ENCODE results near the gene CEND1. TPM values are rescaled to one million over a fixed set of nuclear protein-coding genes. Genes with fewer than 3 reads are reported as not detected.

The CEND1 gene
- total and polyA plus RNA-seq, 2 of the 13 experiments (the other 11 are each of a cell fraction or from before 2014, with no cell fraction given) = not detected

DNA sequence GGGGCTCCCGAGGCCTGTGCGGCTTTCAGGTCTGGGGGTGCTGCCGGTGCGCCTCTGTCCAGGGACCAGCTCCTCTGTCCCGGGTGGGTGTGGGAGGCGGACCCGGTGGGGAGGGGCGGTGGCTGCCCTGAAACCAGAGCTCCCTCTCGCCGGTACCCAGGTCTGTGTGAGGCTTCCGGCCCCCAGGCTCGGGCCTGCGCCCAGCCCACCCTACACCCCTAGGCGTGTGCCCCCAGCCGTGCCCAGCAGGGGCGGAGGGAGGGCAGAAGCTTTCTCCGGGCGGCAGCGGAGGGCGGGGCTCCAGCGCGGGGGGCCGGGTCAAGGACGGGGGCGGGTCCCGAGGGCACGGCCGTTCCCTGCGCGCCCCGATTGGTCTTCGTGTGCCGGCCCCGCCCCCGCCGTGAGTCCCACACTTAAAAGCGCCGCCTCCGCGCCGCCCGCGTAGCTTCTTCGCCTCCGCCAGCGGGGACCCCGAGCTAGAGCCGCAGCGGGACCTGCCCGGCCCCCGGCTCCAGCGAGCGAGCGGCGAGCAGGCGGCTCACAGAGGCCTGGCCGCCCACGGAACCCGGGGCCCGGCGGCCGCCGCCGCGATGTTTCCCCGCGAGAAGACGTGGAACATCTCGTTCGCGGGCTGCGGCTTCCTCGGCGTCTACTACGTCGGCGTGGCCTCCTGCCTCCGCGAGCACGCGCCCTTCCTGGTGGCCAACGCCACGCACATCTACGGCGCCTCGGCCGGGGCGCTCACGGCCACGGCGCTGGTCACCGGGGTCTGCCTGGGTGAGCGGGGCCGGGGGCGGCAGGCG, 29.4 kb upstream of the CEND1 start (continued):
- TF ChIP-seq, protein P1, sequence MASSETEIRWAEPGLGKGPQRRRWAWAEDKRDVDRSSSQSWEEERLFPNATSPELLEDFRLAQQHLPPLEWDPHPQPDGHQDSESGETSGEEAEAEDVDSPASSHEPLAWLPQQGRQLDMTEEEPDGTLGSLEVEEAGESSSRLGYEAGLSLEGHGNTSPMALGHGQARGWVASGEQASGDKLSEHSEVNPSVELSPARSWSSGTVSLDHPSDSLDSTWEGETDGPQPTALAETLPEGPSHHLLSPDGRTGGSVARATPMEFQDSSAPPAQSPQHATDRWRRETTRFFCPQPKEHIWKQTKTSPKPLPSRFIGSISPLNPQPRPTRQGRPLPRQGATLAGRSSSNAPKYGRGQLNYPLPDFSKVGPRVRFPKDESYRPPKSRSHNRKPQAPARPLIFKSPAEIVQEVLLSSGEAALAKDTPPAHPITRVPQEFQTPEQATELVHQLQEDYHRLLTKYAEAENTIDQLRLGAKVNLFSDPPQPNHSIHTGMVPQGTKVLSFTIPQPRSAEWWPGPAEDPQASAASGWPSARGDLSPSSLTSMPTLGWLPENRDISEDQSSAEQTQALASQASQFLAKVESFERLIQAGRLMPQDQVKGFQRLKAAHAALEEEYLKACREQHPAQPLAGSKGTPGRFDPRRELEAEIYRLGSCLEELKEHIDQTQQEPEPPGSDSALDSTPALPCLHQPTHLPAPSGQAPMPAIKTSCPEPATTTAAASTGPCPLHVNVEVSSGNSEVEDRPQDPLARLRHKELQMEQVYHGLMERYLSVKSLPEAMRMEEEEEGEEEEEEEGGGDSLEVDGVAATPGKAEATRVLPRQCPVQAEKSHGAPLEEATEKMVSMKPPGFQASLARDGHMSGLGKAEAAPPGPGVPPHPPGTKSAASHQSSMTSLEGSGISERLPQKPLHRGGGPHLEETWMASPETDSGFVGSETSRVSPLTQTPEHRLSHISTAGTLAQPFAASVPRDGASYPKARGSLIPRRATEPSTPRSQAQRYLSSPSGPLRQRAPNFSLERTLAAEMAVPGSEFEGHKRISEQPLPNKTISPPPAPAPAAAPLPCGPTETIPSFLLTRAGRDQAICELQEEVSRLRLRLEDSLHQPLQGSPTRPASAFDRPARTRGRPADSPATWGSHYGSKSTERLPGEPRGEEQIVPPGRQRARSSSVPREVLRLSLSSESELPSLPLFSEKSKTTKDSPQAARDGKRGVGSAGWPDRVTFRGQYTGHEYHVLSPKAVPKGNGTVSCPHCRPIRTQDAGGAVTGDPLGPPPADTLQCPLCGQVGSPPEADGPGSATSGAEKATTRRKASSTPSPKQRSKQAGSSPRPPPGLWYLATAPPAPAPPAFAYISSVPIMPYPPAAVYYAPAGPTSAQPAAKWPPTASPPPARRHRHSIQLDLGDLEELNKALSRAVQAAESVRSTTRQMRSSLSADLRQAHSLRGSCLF (CRISPR knock-in tag; IDR thresholded peaks at IDR 0.05; ENCODE audit: borderline replicate concordance) = no peak
- no peak; the same call in 1 of the 2 replicates for TF ChIP-seq ZNF747 (CRISPR knock-in tag; IDR thresholded peaks at IDR 0.05; ENCODE audit: borderline replicate concordance)
- 0 out of 2 replicates have a peak, but pooled peaks have one; percentile 40 for TF ChIP-seq ZFYVE20 (CRISPR knock-in tag; IDR thresholded peaks at IDR 0.05; ENCODE audit: borderline replicate concordance, low read depth)
- TF ChIP-seq, protein P2, sequence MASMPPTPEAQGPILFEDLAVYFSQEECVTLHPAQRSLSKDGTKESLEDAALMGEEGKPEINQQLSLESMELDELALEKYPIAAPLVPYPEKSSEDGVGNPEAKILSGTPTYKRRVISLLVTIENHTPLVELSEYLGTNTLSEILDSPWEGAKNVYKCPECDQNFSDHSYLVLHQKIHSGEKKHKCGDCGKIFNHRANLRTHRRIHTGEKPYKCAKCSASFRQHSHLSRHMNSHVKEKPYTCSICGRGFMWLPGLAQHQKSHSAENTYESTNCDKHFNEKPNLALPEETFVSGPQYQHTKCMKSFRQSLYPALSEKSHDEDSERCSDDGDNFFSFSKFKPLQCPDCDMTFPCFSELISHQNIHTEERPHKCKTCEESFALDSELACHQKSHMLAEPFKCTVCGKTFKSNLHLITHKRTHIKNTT (CRISPR knock-in tag; IDR thresholded peaks at IDR 0.05) = no peak
- TF ChIP-seq MXD4 (CRISPR knock-in tag; IDR thresholded peaks at IDR 0.05) = 0 out of 2 replicates have a peak, but pooled peaks have one; percentile 65
- TF ChIP-seq TAF1 (CRISPR knock-in tag; IDR thresholded peaks at IDR 0.05) = peak; percentile 51
- TF ChIP-seq ZNF670 (CRISPR knock-in tag; IDR thresholded peaks at IDR 0.05; ENCODE audit: borderline replicate concordance) = 0 out of 2 replicates have a peak, but pooled peaks have one; percentile 20
- TF ChIP-seq IRX3 (CRISPR knock-in tag; IDR thresholded peaks at IDR 0.05; ENCODE audit: borderline replicate concordance, low read depth) = peak; percentile 76; the same call in 1 of the 2 replicates
- TF ChIP-seq, protein P3, sequence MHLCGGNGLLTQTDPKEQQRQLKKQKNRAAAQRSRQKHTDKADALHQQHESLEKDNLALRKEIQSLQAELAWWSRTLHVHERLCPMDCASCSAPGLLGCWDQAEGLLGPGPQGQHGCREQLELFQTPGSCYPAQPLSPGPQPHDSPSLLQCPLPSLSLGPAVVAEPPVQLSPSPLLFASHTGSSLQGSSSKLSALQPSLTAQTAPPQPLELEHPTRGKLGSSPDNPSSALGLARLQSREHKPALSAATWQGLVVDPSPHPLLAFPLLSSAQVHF (CRISPR knock-in tag; IDR thresholded peaks at IDR 0.05) = no peak
- peak; percentile 21 for TF ChIP-seq MEIS1 (CRISPR knock-in tag; IDR thresholded peaks at IDR 0.05; ENCODE audit: borderline replicate concordance)
- TF ChIP-seq HNRNPL (IDR thresholded peaks at IDR 0.05; ENCODE audit: low read depth, low read length) = peak; percentile 96
- no peak for TF ChIP-seq ZFP62 (CRISPR knock-in tag; IDR thresholded peaks at IDR 0.05)
- no peak for TF ChIP-seq PREB (CRISPR knock-in tag; IDR thresholded peaks at IDR 0.05)
- TF ChIP-seq ARID3A (IDR thresholded peaks at IDR 0.05; ENCODE audit: low read depth, low read length) = no peak
- peak; percentile 62; the same call in 1 of the 2 replicates for TF ChIP-seq ZSCAN20 (CRISPR knock-in tag; IDR thresholded peaks at IDR 0.05; ENCODE audit: borderline replicate concordance)
- no peak; the same call in 1 of the 2 replicates for TF ChIP-seq ZNF543 (CRISPR knock-in tag; IDR thresholded peaks at IDR 0.05)
- peak; percentile 91; the same call in 1 of the 2 replicates for TF ChIP-seq ZNF343 (CRISPR knock-in tag; IDR thresholded peaks at IDR 0.05)
- no peak for TF ChIP-seq MTF2 (CRISPR knock-in tag; IDR thresholded peaks at IDR 0.05; ENCODE audit: borderline replicate concordance)
- TF ChIP-seq CAMTA2 (CRISPR knock-in tag; IDR thresholded peaks at IDR 0.05; ENCODE audit: borderline replicate concordance) = no peak

All from HepG2 (cell line).